Large intestine (tissue), 3 donors: ENCODE results near the gene ZNF77. TPM values are rescaled to one million over a fixed set of nuclear protein-coding genes. Genes with fewer than 3 reads are reported as not detected.
A peak's percentile ranks its signal among the peaks of the same experiment; 100 is the strongest.
"Not testable (repeated sequence)": the region's sequence is repeated elsewhere in the genome, so short reads cannot be mapped to it uniquely, and the experiment has no call there.

Experiments used
- DNase-seq, 2 donors: peaks; one replicate each; pipeline versions ENCODE4 v3.0.0 to v3.0.0-alpha.2; 2013
- H3K27ac ChIP-seq: one replicate; pipeline ENCODE4 v1.5.1; 2013; ENCODE audit warnings: low read length
- H3K27me3 ChIP-seq: 2 replicates; pipeline ENCODE4 v1.6.1; 2013; ENCODE audit warnings: low read length; ENCODE audit not compliant: control insufficient read depth, insufficient read depth
- H3K36me3 ChIP-seq: 2 replicates; pipeline ENCODE4 v1.6.1; 2013; ENCODE audit warnings: low read length; ENCODE audit not compliant: control insufficient read depth, insufficient read depth
- H3K4me1 ChIP-seq: one replicate; pipeline ENCODE4 v1.6.1; 2013; ENCODE audit warnings: low read length; ENCODE audit not compliant: control insufficient read depth, insufficient read depth
- H3K4me3 ChIP-seq: one replicate; pipeline ENCODE4 v1.5.1; 2013; ENCODE audit warnings: low read length
- H3K9me3 ChIP-seq: one replicate; pipeline ENCODE4 v1.6.1; 2013; ENCODE audit warnings: mild to moderate bottlenecking, low read depth, low read length, moderate library complexity; ENCODE audit not compliant: control insufficient read depth
- WGBS: methylation state at CpG from one replicate; pipeline ENCODE4 v1.1.5; 2013; ENCODE audit warnings: low lambda C conversion rate; ENCODE audit not compliant: insufficient coverage; 5-methylcytosine and 5-hydroxymethylcytosine counted together
- polyA plus RNA-seq: library from polyadenylated mRNA; unstranded; fragments of 120-200 nt; gene quantifications from one replicate; pipeline ENCODE4 v1.2.1, GENCODE V29; 2013

Gene ZNF77
- polyA plus RNA-seq, 1 donor = 7.4 TPM

- peak; percentile 71 to 83 for DNase-seq
- WGBS = no CpG with 5 or more reads among the region's 9 CpGs
- Histone ChIP-seq H3K27me3 (no peaks in the 10 kb centered on the region), H3K4me1 (peaks cover 6% of the 10 kb centered on the region), H3K27ac (peak overlapping the region; percentile 47), H3K4me3 (no peak overlapping the region), H3K9me3 (no peaks in the 10 kb centered on the region), H3K36me3 (no peaks in the 10 kb centered on the region)
These were observed 8.2 kb upstream of the ZNF77 start for GRCh38 chr19:2952953-2953481.

- H3K36me3 ChIP-seq = no peaks in the 10 kb centered on the region
- H3K4me3 ChIP-seq = peak overlapping the region; percentile 74
- peak; percentile 100 for DNase-seq
- 0% methylated on average over 4 of the region's 53 CpGs for WGBS
- no peaks in the 10 kb centered on the region for H3K9me3 ChIP-seq
- peaks cover 6% of the 10 kb centered on the region for H3K4me1 ChIP-seq
- no peaks in the 10 kb centered on the region for H3K27me3 ChIP-seq
- H3K27ac ChIP-seq = peak overlapping the region; percentile 95
These were observed 5.7 kb upstream of the ZNF77 start for GRCh38 chr19:2950286-2951124.

GRCh38 chr19:2949939-2950285 is 5.1 kb upstream of the ZNF77 start:
- DNase-seq = peak in 1 of 2 donors; percentile 74
- Histone ChIP-seq H3K27me3 (no peaks in the 10 kb centered on the region), H3K36me3 (no peaks in the 10 kb centered on the region), H3K9me3 (no peaks in the 10 kb centered on the region), H3K27ac (peak overlapping the region; percentile 95), H3K4me1 (peaks cover 6% of the 10 kb centered on the region), H3K4me3 (peak overlapping the region; percentile 74)
- WGBS = 0% methylated on average over 1 of the region's 11 CpGs

GRCh38 chr19:2945575-2946184 is 909 bp upstream of the ZNF77 start:
- Histone ChIP-seq H3K36me3 (no peaks in the 10 kb centered on the region), H3K4me3 (peak overlapping the region; percentile 75), H3K9me3 (no peaks in the 10 kb centered on the region), H3K27ac (peak overlapping the region; percentile 84), H3K4me1 (peaks cover 11% of the 10 kb centered on the region), H3K27me3 (no peaks in the 10 kb centered on the region)
- DNase-seq = no peak
- 36% methylated on average over 2 of the region's 17 CpGs for WGBS

GRCh38 chr19:2944403-2944774 is 382 bp downstream of the ZNF77 start:
- H3K9me3 ChIP-seq = no peaks in the 10 kb centered on the region
- H3K4me1 ChIP-seq = peaks cover 11% of the 10 kb centered on the region
- no peaks in the 10 kb centered on the region for H3K27me3 ChIP-seq
- H3K4me3 ChIP-seq = peak overlapping the region; percentile 75
- DNase-seq = no peak
- peaks cover 1% of the 10 kb centered on the region for H3K36me3 ChIP-seq
- WGBS = 0% methylated on average over 3 of the region's 23 CpGs
- peak overlapping the region; percentile 51 for H3K27ac ChIP-seq

- WGBS = 60% methylated on average over 1 of the region's 14 CpGs
- Histone ChIP-seq H3K9me3 (no peaks in the 10 kb centered on the region), H3K27me3 (no peaks in the 10 kb centered on the region), H3K4me1 (peaks cover 11% of the 10 kb centered on the region), H3K36me3 (peaks cover 7% of the 10 kb centered on the region), H3K27ac (no peak overlapping the region), H3K4me3 (no peak overlapping the region)
- DNase-seq = peak in 1 of 2 donors; percentile 56
These were observed 1.7 kb downstream of the ZNF77 start for GRCh38 chr19:2942928-2943640.

- not testable (repeated sequence) for H3K4me1 ChIP-seq, H3K27me3 ChIP-seq, H3K27ac ChIP-seq, H3K4me3 ChIP-seq, DNase-seq
- peaks cover 39% of the 10 kb centered on the region for H3K9me3 ChIP-seq
- no CpG with 5 or more reads among the region's 4 CpGs for WGBS
- H3K36me3 ChIP-seq = peaks cover 49% of the 10 kb centered on the region
These were observed 8.9 kb downstream of the ZNF77 start for GRCh38 chr19:2935863-2936262.

GRCh38 chr19:2933490-2933910 is 11.3 kb downstream of the ZNF77 start:
- peaks cover 44% of the 10 kb centered on the region for H3K36me3 ChIP-seq
- WGBS = no CpG with 5 or more reads among the region's 18 CpGs
- H3K9me3 ChIP-seq = peaks cover 44% of the 10 kb centered on the region

GRCh38 chr19:2927032-2927430 is 17.7 kb downstream of the ZNF77 start:
- WGBS = no CpG with 5 or more reads among the region's 18 CpGs
- DNase-seq = no peak
- Histone ChIP-seq H3K9me3 (peaks cover 20% of the 10 kb centered on the region), H3K36me3 (peaks cover 4% of the 10 kb centered on the region), H3K27ac (no peak overlapping the region), H3K4me1 (no peaks in the 10 kb centered on the region), H3K4me3 (no peak overlapping the region), H3K27me3 (no peaks in the 10 kb centered on the region)

More at GRCh38 chr19:2933490-2933910, 11.3 kb downstream of the ZNF77 start:
- Histone ChIP-seq H3K4me1 (no peaks in the 10 kb centered on the region), H3K27me3 (no peaks in the 10 kb centered on the region), H3K27ac (no peak overlapping the region), H3K4me3 (no peak overlapping the region)
- no peak for DNase-seq

GRCh38 chr19:2926341-2927031 is 18.3 kb downstream of the ZNF77 start:
- H3K4me1 ChIP-seq = no peaks in the 10 kb centered on the region
- H3K27ac ChIP-seq = no peak overlapping the region
- H3K4me3 ChIP-seq = no peak overlapping the region
- H3K36me3 ChIP-seq = peaks cover 4% of the 10 kb centered on the region
- DNase-seq = no peak
- WGBS = no CpG with 5 or more reads among the region's 53 CpGs
- peaks cover 20% of the 10 kb centered on the region for H3K9me3 ChIP-seq
- H3K27me3 ChIP-seq = no peaks in the 10 kb centered on the region
